HAP-1 (cell line): ENCODE measurements around the gene CLIC6.
"Not testable (repeated sequence)": the region's sequence is repeated elsewhere in the genome, so short reads cannot be mapped to it uniquely, and the experiment has no call there.

Source experiments
- DNase-seq, 2 experiments: peaks; one replicate each; pipeline ENCODE4 v3.0.0-alpha.2; 2016 to 2020; ENCODE audit warnings: low spot score in 2 of 2
- H3K27me3 ChIP-seq: fragments of 250-450 bp; sonication (Bioruptor Pico); 2 replicates; pipeline ENCODE4 v1.5.1; 2020; ENCODE audit warnings: low read depth, mild to moderate bottlenecking, moderate library complexity
- H3K36me3 ChIP-seq: fragments of 250-450 bp; sonication (Bioruptor Pico); replicated peaks from 2 replicates; pipeline ENCODE4 v1.5.1; 2020; ENCODE audit warnings: mild to moderate bottlenecking
- H3K4me1 ChIP-seq: fragments of 250-450 bp; sonication (Bioruptor Pico); 2 replicates; pipeline ENCODE4 v1.5.1; 2020; ENCODE audit warnings: mild to moderate bottlenecking
- H3K4me3 ChIP-seq: fragments of 250-450 bp; sonication (Bioruptor Pico); 2 replicates; pipeline ENCODE4 v1.5.1; 2020; ENCODE audit warnings: mild to moderate bottlenecking, moderate library complexity
- H3K9me3 ChIP-seq: fragments of 250-450 bp; sonication (Bioruptor Pico); 2 replicates; pipeline ENCODE4 v1.5.1; 2020; ENCODE audit warnings: mild to moderate bottlenecking, moderate library complexity
- in situ Hi-C: fragments of 300-500 bp; cut with MboI; formaldehyde crosslinking; loops from 3 replicates; pipeline ENCODE4 v1.14.3; 2020; ENCODE audit warnings: low sequenced_read_pairs, inconsistent platforms, mixed read lengths

CLIC6 gene

GRCh38 chr21:34706337-34706736 is 37.5 kb downstream of the CLIC6 start:
- H3K36me3 ChIP-seq: no peaks in the 10 kb centered on the region
- H3K9me3 ChIP-seq: no peaks in the 10 kb centered on the region
- in situ Hi-C loops: no loop called here
- no peak for DNase-seq
- H3K27me3 ChIP-seq: no peaks in the 10 kb centered on the region
- no peaks in the 10 kb centered on the region for H3K4me1 ChIP-seq
- H3K4me3 ChIP-seq: no peak overlapping the region

GRCh38 chr21:34707876-34708325 is 39.1 kb downstream of the CLIC6 start:
- H3K27me3 ChIP-seq: no peaks in the 10 kb centered on the region
- H3K36me3 ChIP-seq: no peaks in the 10 kb centered on the region
- in situ Hi-C loops: no loop called here
- H3K4me1 ChIP-seq: no peaks in the 10 kb centered on the region
- H3K4me3 ChIP-seq: no peak overlapping the region
- no peak for DNase-seq
- H3K9me3 ChIP-seq: no peaks in the 10 kb centered on the region

- Histone ChIP-seq H3K4me1 (no peaks in the 10 kb centered on the region), H3K27me3 (peaks cover 2% of the 10 kb centered on the region; the same call in 1 of the 2 replicates), H3K9me3 (no peaks in the 10 kb centered on the region), H3K36me3 (no peaks in the 10 kb centered on the region), H3K4me3 (no peak overlapping the region)
- in situ Hi-C loops: no loop called here
- no peak for DNase-seq
These were observed 44.8 kb downstream of the CLIC6 start for GRCh38 chr21:34713621-34714020.

- Histone ChIP-seq H3K4me3 (no peak overlapping the region), H3K27me3 (peaks cover 2% of the 10 kb centered on the region; the same call in 1 of the 2 replicates), H3K4me1 (no peaks in the 10 kb centered on the region), H3K9me3 (no peaks in the 10 kb centered on the region), H3K36me3 (no peaks in the 10 kb centered on the region)
- in situ Hi-C loops: no loop called here
- no peak for DNase-seq
These were observed 46.7 kb downstream of the CLIC6 start for GRCh38 chr21:34715518-34715917.

- Histone ChIP-seq H3K4me3 (no peak overlapping the region), H3K27me3 (peaks cover 2% of the 10 kb centered on the region; the same call in 1 of the 2 replicates), H3K36me3 (no peaks in the 10 kb centered on the region), H3K4me1 (no peaks in the 10 kb centered on the region), H3K9me3 (no peaks in the 10 kb centered on the region)
- DNase-seq: no peak
- in situ Hi-C loops: no loop called here
These were observed 47.3 kb downstream of the CLIC6 start for GRCh38 chr21:34715985-34716596.

GRCh38 chr21:34718529-34718928 is 49.7 kb downstream of the CLIC6 start:
- H3K27me3 ChIP-seq, H3K9me3 ChIP-seq, H3K4me1 ChIP-seq, H3K36me3 ChIP-seq, in situ Hi-C loops, DNase-seq, H3K4me3 ChIP-seq: not testable (repeated sequence)

- peak in 1 of 2 experiments; percentile 58 for DNase-seq
- no peaks in the 10 kb centered on the region for H3K4me1 ChIP-seq
- no peaks in the 10 kb centered on the region for H3K27me3 ChIP-seq
- H3K9me3 ChIP-seq: no peaks in the 10 kb centered on the region
- H3K36me3 ChIP-seq: no peaks in the 10 kb centered on the region
- in situ Hi-C loops: no loop called here
- H3K4me3 ChIP-seq: no peak overlapping the region
These were observed 54.0 kb downstream of the CLIC6 start for GRCh38 chr21:34722684-34723300.

- Histone ChIP-seq H3K36me3 (no peaks in the 10 kb centered on the region), H3K4me1 (no peaks in the 10 kb centered on the region), H3K27me3 (no peaks in the 10 kb centered on the region), H3K9me3 (no peaks in the 10 kb centered on the region), H3K4me3 (no peak overlapping the region)
- in situ Hi-C loops: no loop called here
- DNase-seq: no peak
These were observed 55.5 kb downstream of the CLIC6 start for GRCh38 chr21:34724131-34724856.

- H3K27me3 ChIP-seq: no peaks in the 10 kb centered on the region
- no peaks in the 10 kb centered on the region for H3K4me1 ChIP-seq
- H3K36me3 ChIP-seq: no peaks in the 10 kb centered on the region
- H3K4me3 ChIP-seq: no peak overlapping the region
- in situ Hi-C loops: no loop called here
- no peak for DNase-seq
- no peaks in the 10 kb centered on the region for H3K9me3 ChIP-seq
These were observed 56.0 kb downstream of the CLIC6 start for GRCh38 chr21:34724857-34725195.

- in situ Hi-C loops: no loop called here
- no peaks in the 10 kb centered on the region for H3K27me3 ChIP-seq
- no peak for DNase-seq
These were observed 58.0 kb downstream of the CLIC6 start for GRCh38 chr21:34726627-34727337.

GRCh38 chr21:34728479-34728878 is 59.7 kb downstream of the CLIC6 start:
- in situ Hi-C loops: no loop called here

More at GRCh38 chr21:34726627-34727337, 58.0 kb downstream of the CLIC6 start:
- Histone ChIP-seq H3K4me1 (no peaks in the 10 kb centered on the region), H3K9me3 (no peaks in the 10 kb centered on the region), H3K36me3 (no peaks in the 10 kb centered on the region), H3K4me3 (no peak overlapping the region)

GRCh38 chr21:34730194-34730593 is 61.4 kb downstream of the CLIC6 start:
- Histone ChIP-seq H3K27me3 (no peaks in the 10 kb centered on the region), H3K4me3 (no peak overlapping the region), H3K4me1 (no peaks in the 10 kb centered on the region), H3K36me3 (no peaks in the 10 kb centered on the region), H3K9me3 (no peaks in the 10 kb centered on the region)
- in situ Hi-C loops: no loop called here
- no peak for DNase-seq

More at GRCh38 chr21:34728479-34728878, 59.7 kb downstream of the CLIC6 start:
- Histone ChIP-seq H3K4me3 (no peak overlapping the region), H3K4me1 (no peaks in the 10 kb centered on the region), H3K36me3 (no peaks in the 10 kb centered on the region), H3K27me3 (no peaks in the 10 kb centered on the region), H3K9me3 (no peaks in the 10 kb centered on the region)
- DNase-seq: no peak

- Histone ChIP-seq H3K27me3 (no peaks in the 10 kb centered on the region), H3K9me3 (no peaks in the 10 kb centered on the region), H3K4me1 (no peaks in the 10 kb centered on the region), H3K4me3 (no peak overlapping the region), H3K36me3 (no peaks in the 10 kb centered on the region)
- DNase-seq: no peak
- in situ Hi-C loops: no loop called here
These were observed 62.1 kb downstream of the CLIC6 start for GRCh38 chr21:34730756-34731445.
